ENCODE results near the gene COL9A2. TPM values are rescaled to one million over a fixed set of nuclear protein-coding genes. Genes with fewer than 3 reads are reported as not detected.

The COL9A2 gene
- polyA plus RNA-seq, 2 of the 4 experiments (the other 2 are of a cell fraction), result 0.12 to 0.16 TPM

- H3K9me3 ChIP-seq, result peaks cover 13% of the 10 kb centered on the region; the same call in 2 of the 3 replicates
- H3K4me3 ChIP-seq, result no peak overlapping the region
- ATAC-seq (no peak), DNase-seq (ENCODE audit: low read depth in 1 of 2, low spot score in 1 of 2) (no peak), FAIRE-seq (no peak)
- 17% methylated on average over 2 of the region's 2 CpGs for WGBS (ENCODE audit: missing lambda C conversion rate)
- POLR2A ChIA-PET, result no interaction called here
- CTCF ChIA-PET, result interaction anchor here (1.4 to 1.6 kb wide), 2 partner anchors 24 to 42 kb away, joined by 3 to 4 read pairs; no protein-coding TSS in a partner anchor
- H3K4me1 ChIP-seq, result no peaks in the 10 kb centered on the region
- no peak overlapping the region for H3K27ac ChIP-seq
- no peak overlapping the region for H3K4me2 ChIP-seq
- TF ChIP-seq REST (IDR thresholded peaks at IDR 0.05) (peak; percentile 41; the same call in 1 of the 2 replicates), SREBF2 (IDR thresholded peaks at IDR 0.05) (no peak), ESRRA (IDR thresholded peaks at IDR 0.05; ENCODE audit: borderline replicate concordance, low read length) (no peak)
These were observed 45.6 kb upstream of the COL9A2 start for GRCh38 chr1:40362699-40363098.

GRCh38 chr1:40362199-40362598, 45.1 kb upstream of the COL9A2 start:
- FAIRE-seq (no peak), DNase-seq (ENCODE audit: low read depth in 1 of 2, low spot score in 1 of 2) (no peak), ATAC-seq (no peak)
- Histone ChIP-seq H3K4me3 (no peak overlapping the region), H3K27ac (no peak overlapping the region), H3K4me1 (no peaks in the 10 kb centered on the region), H3K9me3 (peaks cover 18% of the 10 kb centered on the region; the same call in 2 of the 3 replicates), H3K4me2 (no peak overlapping the region)
- POLR2A ChIA-PET, result no interaction called here
- 52% methylated on average over 2 of the region's 2 CpGs for WGBS (ENCODE audit: missing lambda C conversion rate)
- no peak for TF ChIP-seq FOSL2 (IDR thresholded peaks at IDR 0.05)
- no peak for TF ChIP-seq FOSL2 (CRISPR knock-in tag; IDR thresholded peaks at IDR 0.05)
- no peak for TF ChIP-seq MAX (IDR thresholded peaks at IDR 0.05)
- TF ChIP-seq HOXB13 (CRISPR knock-in tag; IDR thresholded peaks at IDR 0.05; ENCODE audit: low read depth), result no peak
- TF ChIP-seq HEYL (CRISPR knock-in tag; IDR thresholded peaks at IDR 0.05), result no peak
- no peak for TF ChIP-seq RFX5 (IDR thresholded peaks at IDR 0.05)
- no peak for TF ChIP-seq JUNB (IDR thresholded peaks at IDR 0.05)
- no peak for TF ChIP-seq EHMT2 (IDR thresholded peaks at IDR 0.05; ENCODE audit: low read depth)
- TF ChIP-seq MAFK (IDR thresholded peaks at IDR 0.05; ENCODE audit: partially characterized antibody), result no peak
- CTCF ChIA-PET, result interaction anchor here (1.6 kb wide), 1 partner anchor 24 kb away, joined by 4 read pairs; no protein-coding TSS in a partner anchor

GRCh38 chr1:40361637-40362036, 44.6 kb upstream of the COL9A2 start:
- CTCF ChIA-PET, result interaction anchor here (1.6 kb wide), 1 partner anchor 23 kb away, joined by 4 read pairs; no protein-coding TSS in a partner anchor
- POLR2A ChIA-PET, result no interaction called here
- ATAC-seq (no peak), DNase-seq (ENCODE audit: low read depth in 1 of 2, low spot score in 1 of 2) (no peak), FAIRE-seq (no peak)
- peaks cover 20% of the 10 kb centered on the region; the same call in 2 of the 3 replicates for H3K9me3 ChIP-seq
- no peaks in the 10 kb centered on the region for H3K4me1 ChIP-seq
- no peak overlapping the region for H3K27ac ChIP-seq
- H3K4me2 ChIP-seq, result no peak overlapping the region
- TF ChIP-seq CBX2 (IDR thresholded peaks at IDR 0.05; ENCODE audit: borderline replicate concordance, low read depth) (no peak), PBX3 (IDR thresholded peaks at IDR 0.05) (no peak), SMC3 (IDR thresholded peaks at IDR 0.05) (no peak), REST (IDR thresholded peaks at IDR 0.05) (no peak), JUN (IDR thresholded peaks at IDR 0.05) (no peak), E2F6 (IDR thresholded peaks at IDR 0.05; ENCODE audit: borderline replicate concordance, low read depth) (no peak), TP53 (CRISPR knock-in tag; IDR thresholded peaks at IDR 0.05) (no peak)
- 59% methylated on average over 3 of the region's 4 CpGs for WGBS (ENCODE audit: missing lambda C conversion rate)
- no peak overlapping the region for H3K4me3 ChIP-seq

Measured in A549 (cell line).